ENCODE measurements around the gene ADH7. TPM values are rescaled to one million over a fixed set of nuclear protein-coding genes. Genes with fewer than 3 reads are reported as not detected.

The ADH7 gene
- total and polyA plus RNA-seq, 2 of the 13 experiments (the other 11 are each of a cell fraction or from before 2014, with no cell fraction given): not detected

DNA sequence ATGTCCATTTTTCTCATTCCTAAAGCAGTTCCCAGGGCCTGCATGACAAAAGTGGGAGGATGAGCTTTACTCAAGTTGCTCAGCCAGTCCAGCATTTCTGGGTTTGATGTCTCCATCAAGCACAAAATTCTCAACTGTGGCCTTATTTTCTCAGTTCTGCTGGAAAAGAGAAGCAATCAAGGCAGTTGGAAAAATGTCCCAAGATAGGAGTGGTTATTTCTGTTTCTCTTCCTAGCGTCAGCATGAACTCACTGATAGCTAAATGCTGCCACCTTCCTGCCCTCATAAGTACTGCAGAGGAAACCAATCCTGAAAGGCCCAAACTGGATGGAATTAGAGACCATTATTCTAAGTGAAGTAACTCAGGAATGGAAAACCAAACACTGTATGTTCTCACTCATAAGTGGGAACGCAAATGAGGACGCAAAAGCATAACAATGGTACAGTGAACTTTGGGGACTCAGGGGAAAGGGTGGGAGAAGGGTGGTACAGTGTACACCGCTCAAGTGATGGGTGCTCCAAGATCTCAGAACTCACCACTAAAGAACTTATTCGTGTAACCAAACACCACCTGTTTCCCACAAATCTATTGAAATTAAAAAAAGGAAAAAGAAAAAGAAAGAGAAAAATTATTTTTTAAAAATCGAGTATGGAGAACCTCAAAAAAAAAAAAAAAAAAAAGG is 29.6 kb downstream of the ADH7 start (continued):
- no peak for TF ChIP-seq ZNF607 (CRISPR knock-in tag; IDR thresholded peaks at IDR 0.05; ENCODE audit: borderline replicate concordance)
- TF ChIP-seq, protein P1, sequence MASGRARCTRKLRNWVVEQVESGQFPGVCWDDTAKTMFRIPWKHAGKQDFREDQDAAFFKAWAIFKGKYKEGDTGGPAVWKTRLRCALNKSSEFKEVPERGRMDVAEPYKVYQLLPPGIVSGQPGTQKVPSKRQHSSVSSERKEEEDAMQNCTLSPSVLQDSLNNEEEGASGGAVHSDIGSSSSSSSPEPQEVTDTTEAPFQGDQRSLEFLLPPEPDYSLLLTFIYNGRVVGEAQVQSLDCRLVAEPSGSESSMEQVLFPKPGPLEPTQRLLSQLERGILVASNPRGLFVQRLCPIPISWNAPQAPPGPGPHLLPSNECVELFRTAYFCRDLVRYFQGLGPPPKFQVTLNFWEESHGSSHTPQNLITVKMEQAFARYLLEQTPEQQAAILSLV (CRISPR knock-in tag; IDR thresholded peaks at IDR 0.05; ENCODE audit: borderline replicate concordance): no peak
- no peak for TF ChIP-seq ZFP36L1 (CRISPR knock-in tag; IDR thresholded peaks at IDR 0.05)
- no peak for TF ChIP-seq ZNF83 (CRISPR knock-in tag; IDR thresholded peaks at IDR 0.05; ENCODE audit: borderline replicate concordance)
- TF ChIP-seq MTF1 (CRISPR knock-in tag; IDR thresholded peaks at IDR 0.05): no peak
- no peak for TF ChIP-seq SIX4 (CRISPR knock-in tag; IDR thresholded peaks at IDR 0.05)
- no peak for TF ChIP-seq REXO4 (CRISPR knock-in tag; IDR thresholded peaks at IDR 0.05; ENCODE audit: borderline replicate concordance)
- TF ChIP-seq, protein P2, sequence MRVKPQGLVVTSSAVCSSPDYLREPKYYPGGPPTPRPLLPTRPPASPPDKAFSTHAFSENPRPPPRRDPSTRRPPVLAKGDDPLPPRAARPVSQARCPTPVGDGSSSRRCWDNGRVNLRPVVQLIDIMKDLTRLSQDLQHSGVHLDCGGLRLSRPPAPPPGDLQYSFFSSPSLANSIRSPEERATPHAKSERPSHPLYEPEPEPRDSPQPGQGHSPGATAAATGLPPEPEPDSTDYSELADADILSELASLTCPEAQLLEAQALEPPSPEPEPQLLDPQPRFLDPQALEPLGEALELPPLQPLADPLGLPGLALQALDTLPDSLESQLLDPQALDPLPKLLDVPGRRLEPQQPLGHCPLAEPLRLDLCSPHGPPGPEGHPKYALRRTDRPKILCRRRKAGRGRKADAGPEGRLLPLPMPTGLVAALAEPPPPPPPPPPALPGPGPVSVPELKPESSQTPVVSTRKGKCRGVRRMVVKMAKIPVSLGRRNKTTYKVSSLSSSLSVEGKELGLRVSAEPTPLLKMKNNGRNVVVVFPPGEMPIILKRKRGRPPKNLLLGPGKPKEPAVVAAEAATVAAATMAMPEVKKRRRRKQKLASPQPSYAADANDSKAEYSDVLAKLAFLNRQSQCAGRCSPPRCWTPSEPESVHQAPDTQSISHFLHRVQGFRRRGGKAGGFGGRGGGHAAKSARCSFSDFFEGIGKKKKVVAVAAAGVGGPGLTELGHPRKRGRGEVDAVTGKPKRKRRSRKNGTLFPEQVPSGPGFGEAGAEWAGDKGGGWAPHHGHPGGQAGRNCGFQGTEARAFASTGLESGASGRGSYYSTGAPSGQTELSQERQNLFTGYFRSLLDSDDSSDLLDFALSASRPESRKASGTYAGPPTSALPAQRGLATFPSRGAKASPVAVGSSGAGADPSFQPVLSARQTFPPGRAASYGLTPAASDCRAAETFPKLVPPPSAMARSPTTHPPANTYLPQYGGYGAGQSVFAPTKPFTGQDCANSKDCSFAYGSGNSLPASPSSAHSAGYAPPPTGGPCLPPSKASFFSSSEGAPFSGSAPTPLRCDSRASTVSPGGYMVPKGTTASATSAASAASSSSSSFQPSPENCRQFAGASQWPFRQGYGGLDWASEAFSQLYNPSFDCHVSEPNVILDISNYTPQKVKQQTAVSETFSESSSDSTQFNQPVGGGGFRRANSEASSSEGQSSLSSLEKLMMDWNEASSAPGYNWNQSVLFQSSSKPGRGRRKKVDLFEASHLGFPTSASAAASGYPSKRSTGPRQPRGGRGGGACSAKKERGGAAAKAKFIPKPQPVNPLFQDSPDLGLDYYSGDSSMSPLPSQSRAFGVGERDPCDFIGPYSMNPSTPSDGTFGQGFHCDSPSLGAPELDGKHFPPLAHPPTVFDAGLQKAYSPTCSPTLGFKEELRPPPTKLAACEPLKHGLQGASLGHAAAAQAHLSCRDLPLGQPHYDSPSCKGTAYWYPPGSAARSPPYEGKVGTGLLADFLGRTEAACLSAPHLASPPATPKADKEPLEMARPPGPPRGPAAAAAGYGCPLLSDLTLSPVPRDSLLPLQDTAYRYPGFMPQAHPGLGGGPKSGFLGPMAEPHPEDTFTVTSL (CRISPR knock-in tag; IDR thresholded peaks at IDR 0.05; ENCODE audit: borderline replicate concordance): no peak
- 0 out of 2 replicates have a peak, but pooled peaks have one; percentile 57 for TF ChIP-seq ZNF331 (CRISPR knock-in tag; IDR thresholded peaks at IDR 0.05)
- 0 out of 2 replicates have a peak, but pooled peaks have one; percentile 29 for TF ChIP-seq ZNF124 (CRISPR knock-in tag; IDR thresholded peaks at IDR 0.05)
- TF ChIP-seq, protein P3, sequence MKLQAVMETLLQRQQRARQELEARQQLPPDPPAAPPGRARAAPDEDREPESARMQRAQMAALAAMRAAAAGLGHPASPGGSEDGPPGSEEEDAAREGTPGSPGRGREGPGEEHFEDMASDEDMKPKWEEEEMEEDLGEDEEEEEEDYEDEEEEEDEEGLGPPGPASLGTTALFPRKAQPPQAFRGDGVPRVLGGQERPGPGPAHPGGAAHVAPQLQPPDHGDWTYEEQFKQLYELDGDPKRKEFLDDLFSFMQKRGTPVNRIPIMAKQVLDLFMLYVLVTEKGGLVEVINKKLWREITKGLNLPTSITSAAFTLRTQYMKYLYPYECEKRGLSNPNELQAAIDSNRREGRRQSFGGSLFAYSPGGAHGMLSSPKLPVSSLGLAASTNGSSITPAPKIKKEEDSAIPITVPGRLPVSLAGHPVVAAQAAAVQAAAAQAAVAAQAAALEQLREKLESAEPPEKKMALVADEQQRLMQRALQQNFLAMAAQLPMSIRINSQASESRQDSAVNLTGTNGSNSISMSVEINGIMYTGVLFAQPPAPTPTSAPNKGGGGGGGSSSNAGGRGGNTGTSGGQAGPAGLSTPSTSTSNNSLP (IDR thresholded peaks at IDR 0.05; ENCODE audit: low read depth, low read length): peak; percentile 42; the same call in 1 of the 2 replicates
- TF ChIP-seq ZNF546 (CRISPR knock-in tag; conservative IDR thresholded peaks at IDR 0.05): no peak
- TF ChIP-seq RFX3 (CRISPR knock-in tag; IDR thresholded peaks at IDR 0.05): no peak
- TF ChIP-seq SMAD3 (CRISPR knock-in tag; IDR thresholded peaks at IDR 0.05): peak; percentile 76
- no peak for TF ChIP-seq MED13 (CRISPR knock-in tag; IDR thresholded peaks at IDR 0.05)
- TF ChIP-seq, protein P4, sequence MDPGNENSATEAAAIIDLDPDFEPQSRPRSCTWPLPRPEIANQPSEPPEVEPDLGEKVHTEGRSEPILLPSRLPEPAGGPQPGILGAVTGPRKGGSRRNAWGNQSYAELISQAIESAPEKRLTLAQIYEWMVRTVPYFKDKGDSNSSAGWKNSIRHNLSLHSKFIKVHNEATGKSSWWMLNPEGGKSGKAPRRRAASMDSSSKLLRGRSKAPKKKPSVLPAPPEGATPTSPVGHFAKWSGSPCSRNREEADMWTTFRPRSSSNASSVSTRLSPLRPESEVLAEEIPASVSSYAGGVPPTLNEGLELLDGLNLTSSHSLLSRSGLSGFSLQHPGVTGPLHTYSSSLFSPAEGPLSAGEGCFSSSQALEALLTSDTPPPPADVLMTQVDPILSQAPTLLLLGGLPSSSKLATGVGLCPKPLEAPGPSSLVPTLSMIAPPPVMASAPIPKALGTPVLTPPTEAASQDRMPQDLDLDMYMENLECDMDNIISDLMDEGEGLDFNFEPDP (CRISPR knock-in tag; conservative IDR thresholded peaks at IDR 0.05): no peak
- TF ChIP-seq PRPF4 (IDR thresholded peaks at IDR 0.05; ENCODE audit: low read depth, low read length, poor library complexity, severe bottlenecking): no peak
- TF ChIP-seq, protein P5, sequence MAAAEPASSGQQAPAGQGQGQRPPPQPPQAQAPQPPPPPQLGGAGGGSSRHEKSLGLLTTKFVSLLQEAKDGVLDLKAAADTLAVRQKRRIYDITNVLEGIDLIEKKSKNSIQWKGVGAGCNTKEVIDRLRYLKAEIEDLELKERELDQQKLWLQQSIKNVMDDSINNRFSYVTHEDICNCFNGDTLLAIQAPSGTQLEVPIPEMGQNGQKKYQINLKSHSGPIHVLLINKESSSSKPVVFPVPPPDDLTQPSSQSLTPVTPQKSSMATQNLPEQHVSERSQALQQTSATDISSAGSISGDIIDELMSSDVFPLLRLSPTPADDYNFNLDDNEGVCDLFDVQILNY (CRISPR knock-in tag; conservative IDR thresholded peaks at IDR 0.05): no peak
- TF ChIP-seq ZNF549 (CRISPR knock-in tag; IDR thresholded peaks at IDR 0.05): no peak

Measured in HepG2 (cell line).